Measurements from ENCODE around the gene SDS.

Gene SDS

GRCh38 chr12:113371808-113372207, 31.9 kb downstream of the SDS start:
- TF ChIP-seq, protein P1, sequence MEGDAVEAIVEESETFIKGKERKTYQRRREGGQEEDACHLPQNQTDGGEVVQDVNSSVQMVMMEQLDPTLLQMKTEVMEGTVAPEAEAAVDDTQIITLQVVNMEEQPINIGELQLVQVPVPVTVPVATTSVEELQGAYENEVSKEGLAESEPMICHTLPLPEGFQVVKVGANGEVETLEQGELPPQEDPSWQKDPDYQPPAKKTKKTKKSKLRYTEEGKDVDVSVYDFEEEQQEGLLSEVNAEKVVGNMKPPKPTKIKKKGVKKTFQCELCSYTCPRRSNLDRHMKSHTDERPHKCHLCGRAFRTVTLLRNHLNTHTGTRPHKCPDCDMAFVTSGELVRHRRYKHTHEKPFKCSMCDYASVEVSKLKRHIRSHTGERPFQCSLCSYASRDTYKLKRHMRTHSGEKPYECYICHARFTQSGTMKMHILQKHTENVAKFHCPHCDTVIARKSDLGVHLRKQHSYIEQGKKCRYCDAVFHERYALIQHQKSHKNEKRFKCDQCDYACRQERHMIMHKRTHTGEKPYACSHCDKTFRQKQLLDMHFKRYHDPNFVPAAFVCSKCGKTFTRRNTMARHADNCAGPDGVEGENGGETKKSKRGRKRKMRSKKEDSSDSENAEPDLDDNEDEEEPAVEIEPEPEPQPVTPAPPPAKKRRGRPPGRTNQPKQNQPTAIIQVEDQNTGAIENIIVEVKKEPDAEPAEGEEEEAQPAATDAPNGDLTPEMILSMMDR (IDR thresholded peaks at IDR 0.05; ENCODE audit: low read depth, low read length), result no peak

DNA sequence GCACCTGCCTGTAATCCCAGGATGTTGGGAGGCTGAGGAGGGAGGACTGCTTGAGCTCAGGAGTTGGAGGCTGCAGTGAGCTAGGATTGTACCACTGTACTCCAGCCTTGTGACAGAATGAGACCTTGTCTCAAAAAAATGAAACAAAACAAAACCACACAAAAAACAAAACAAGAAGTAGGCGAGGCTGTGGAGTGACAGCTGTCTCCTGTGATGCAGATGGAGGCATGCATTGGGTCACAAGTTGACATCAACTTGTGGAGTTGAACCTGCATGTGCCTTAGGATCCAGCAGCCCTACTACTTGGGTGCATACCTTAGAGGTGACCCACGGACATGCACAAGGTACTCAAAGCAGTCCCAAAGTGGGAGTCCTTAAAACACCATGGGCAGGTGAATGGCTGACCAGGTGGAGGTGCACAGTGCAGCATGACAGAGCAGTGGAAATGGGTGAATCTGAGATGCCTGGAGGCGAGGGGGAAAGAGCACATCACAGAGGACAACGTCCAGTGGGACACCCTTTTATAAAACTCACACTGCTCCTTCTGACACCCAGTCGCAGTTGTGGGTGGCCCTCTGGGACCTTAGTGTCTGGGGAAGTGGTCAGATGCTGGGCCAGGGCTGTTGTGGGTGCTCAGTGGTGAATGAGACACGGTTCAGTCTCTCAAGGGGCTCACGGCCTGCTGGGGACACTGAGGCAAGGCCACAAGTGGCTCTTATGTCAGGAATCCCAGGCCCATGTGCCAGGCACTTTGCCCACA, 32.6 kb downstream of the SDS start:
- no peak for DNase-seq (ENCODE audit: low read depth in 2 of 2)
- TF ChIP-seq, protein P1 (IDR thresholded peaks at IDR 0.05; ENCODE audit: low read depth, low read length), result no peak
- no peak overlapping the region for H3K4me3 ChIP-seq (replicated peaks in 1 of 2; ENCODE audit: low read depth in 2 of 2, low read length in 2 of 2)

More at GRCh38 chr12:113371808-113372207, 31.9 kb downstream of the SDS start:
- no peak for DNase-seq (ENCODE audit: low read depth in 2 of 2)
- H3K4me3 ChIP-seq (replicated peaks in 1 of 2; ENCODE audit: low read depth in 2 of 2, low read length in 2 of 2), result no peak overlapping the region

- H3K4me3 ChIP-seq (replicated peaks in 1 of 2; ENCODE audit: low read depth in 2 of 2, low read length in 2 of 2), result no peak overlapping the region
- TF ChIP-seq, protein P1 (IDR thresholded peaks at IDR 0.05; ENCODE audit: low read depth, low read length), result no peak
- DNase-seq (ENCODE audit: low read depth in 2 of 2), result no peak
These were observed 34.2 kb downstream of the SDS start for GRCh38 chr12:113369391-113369985.

GRCh38 chr12:113368331-113368730, 35.4 kb downstream of the SDS start:
- no peak overlapping the region for H3K4me3 ChIP-seq (replicated peaks in 1 of 2; ENCODE audit: low read depth in 2 of 2, low read length in 2 of 2)
- no peak for DNase-seq (ENCODE audit: low read depth in 2 of 2)
- TF ChIP-seq, protein P1 (IDR thresholded peaks at IDR 0.05; ENCODE audit: low read depth, low read length), result no peak

- peak in 1 of 2 donors; percentile 13 for DNase-seq (ENCODE audit: low read depth in 2 of 2)
- TF ChIP-seq, protein P1 (IDR thresholded peaks at IDR 0.05; ENCODE audit: low read depth, low read length), result no peak
- H3K4me3 ChIP-seq (replicated peaks in 1 of 2; ENCODE audit: low read depth in 2 of 2, low read length in 2 of 2), result no peak overlapping the region
These were observed 36.9 kb downstream of the SDS start for GRCh38 chr12:113366827-113367226.

- DNase-seq (ENCODE audit: low read depth in 2 of 2), result no peak
- no peak overlapping the region for H3K4me3 ChIP-seq (replicated peaks in 1 of 2; ENCODE audit: low read depth in 2 of 2, low read length in 2 of 2)
- TF ChIP-seq, protein P1 (IDR thresholded peaks at IDR 0.05; ENCODE audit: low read depth, low read length), result no peak
These were observed 37.9 kb downstream of the SDS start for GRCh38 chr12:113365639-113366395.
